Effector CD8-positive, alpha-beta T cell (primary cell): ENCODE measurements around the gene LRRC4.

Source experiments
- DNase-seq: peaks from one replicate; lab custom pipeline; 2025; lab: John Stamatoyannopoulos, UW

The LRRC4 gene

DNA sequence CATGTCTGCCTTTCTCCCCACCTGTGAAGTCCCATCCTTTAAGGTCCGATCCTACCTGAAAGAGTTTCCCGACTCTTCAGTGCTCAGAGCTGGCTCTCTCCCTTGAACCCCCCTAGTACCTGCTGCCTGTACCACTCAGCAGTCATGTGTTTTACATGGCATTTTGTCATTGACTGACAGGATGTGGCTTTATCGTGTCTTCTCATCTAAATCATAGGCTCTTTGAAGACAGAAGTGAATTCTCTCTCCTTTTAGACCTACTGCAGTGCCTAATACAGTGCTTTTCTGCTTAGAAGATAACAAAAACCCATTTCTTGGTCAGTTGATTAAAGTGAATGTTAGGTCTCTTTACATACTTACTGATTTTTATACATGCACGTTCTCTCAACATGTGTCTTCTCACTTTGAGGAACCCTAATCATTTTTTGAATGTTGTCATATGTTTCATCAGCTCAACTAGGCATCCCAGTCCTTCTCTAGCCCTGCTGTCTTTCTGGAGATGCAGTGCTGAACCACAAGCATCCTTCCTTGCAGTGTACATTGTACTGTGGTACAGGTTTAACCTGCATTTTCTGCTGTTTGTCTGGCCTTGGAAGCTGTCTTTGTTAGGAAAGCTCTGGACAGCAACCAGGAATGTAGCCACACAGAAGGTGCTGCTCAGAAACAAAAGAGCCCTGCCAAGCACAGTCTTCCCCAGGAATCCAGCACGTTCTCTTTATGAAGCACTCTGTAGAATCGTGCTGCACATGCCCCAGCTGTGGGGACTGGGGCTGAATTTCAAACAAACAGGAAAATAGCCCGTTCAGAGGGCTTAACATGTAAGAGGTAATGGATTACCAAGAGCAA, 28.1 kb upstream of the LRRC4 start:
- no peak for DNase-seq

DNA sequence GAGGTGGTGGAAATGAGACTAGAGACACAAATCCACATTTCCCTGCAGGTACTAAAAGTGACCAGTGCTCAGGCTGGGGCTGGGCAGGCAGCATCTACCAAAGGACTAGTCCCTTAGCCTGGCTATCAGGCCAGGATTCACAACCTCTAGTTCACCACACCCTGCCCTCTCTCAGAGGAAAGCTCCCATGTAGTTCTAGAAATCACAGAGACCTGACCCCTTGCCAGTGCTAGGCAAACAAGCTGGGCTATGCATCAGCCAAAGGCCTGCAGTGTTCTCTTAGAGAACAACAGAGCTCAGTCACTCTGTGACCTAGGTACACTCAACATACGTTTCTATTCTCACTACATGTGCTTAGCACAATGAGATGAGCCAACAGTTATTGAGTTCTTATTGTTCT, 26.7 kb upstream of the LRRC4 start:
- no peak for DNase-seq

DNA sequence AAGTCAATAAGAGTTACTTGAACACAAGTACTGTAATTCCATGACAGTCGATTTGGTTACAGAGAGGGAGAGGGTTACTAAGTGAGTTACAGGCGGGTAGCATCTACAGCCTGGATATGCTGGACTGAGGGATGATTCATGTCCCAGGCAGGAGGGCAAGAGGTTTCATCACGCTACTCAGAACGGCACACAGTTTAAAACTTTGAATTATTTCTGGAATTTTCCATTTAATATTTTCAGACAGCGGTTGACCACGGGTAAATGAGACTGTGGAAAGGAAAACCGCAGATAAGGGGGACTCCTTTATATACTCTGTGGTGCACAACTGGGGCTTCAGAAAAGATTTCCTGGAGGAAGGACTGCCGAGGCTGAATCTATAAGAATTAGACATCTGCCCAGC, 25.7 kb upstream of the LRRC4 start:
- no peak for DNase-seq

DNA sequence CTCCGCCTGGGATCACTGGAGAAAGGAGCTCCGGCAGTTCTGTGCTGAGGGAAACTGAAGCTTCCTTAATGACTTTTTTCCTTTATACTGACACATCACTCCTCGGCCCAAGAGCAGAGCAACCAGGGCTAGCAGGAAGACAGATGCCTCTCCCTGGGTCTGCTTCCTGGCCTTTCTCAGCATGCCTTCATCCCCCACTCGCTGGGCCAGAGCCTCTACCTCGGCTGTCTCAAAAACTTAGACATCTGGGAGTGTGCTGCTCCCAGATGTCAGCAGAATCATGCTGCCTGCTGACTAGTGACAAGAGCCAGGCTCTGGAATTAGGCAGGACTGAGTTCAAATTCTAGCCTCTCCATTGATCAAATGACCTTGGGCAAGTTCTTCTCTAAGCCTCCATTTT, 24.4 kb upstream of the LRRC4 start:
- no peak for DNase-seq

DNA sequence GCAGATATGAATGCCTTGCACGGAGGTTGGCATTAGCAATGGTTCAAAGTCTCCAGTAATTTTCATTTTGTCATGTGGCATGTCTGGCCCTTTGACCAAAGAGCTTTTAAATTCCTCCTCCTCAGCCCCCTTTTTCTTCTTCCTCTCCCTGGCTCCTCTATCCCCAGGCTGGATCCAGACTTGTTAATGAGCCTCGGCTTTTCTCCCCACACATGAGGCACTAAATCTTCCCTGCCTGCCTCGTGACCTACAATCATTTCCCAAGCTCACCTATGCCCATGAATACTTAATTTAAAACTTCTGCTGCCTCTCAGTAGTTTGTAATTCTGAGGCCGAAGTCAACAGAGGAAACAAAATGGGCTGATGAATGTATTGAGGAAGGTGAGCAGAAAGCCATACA, 23.3 kb upstream of the LRRC4 start:
- no peak for DNase-seq

DNA sequence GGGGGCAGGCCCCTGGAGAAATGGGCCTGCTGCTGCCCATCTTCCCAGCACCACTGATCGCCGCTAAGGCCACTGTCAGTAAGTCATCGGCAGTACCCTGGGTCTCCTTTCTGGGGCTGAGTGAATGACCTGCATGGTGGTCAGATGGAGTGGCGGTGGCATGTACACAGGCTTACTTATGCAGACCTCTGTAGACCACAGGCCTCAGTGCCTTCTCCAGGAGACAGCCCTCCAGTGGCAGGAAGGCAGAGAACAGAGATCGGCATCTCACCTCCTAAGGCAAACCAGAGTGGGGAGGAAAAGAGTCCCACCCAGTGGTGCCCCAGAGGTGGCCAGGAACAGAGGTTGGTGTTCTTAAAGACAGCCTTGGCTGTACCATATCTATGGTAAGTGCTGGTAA, 22.8 kb upstream of the LRRC4 start:
- DNase-seq, result no peak

DNA sequence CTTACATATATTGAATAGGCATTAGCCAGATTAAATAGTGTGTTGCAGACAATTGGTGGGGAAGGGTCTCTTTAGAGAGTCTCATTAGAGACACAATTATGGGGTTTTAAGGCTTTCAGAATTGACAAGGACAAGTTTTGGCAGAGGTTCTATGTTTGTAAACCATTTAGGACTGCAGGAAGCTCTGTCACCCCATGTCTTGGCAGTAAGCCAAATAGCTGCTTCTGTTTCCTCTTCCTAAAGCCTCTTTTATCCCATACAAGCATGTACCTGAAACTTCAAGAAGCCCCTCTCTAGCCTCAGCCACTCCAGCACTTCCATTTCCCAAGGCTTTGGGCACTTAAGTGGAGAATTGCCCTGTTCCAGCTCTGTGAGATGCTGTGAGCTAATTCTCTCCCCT, 21.8 kb upstream of the LRRC4 start:
- DNase-seq, result no peak

DNA sequence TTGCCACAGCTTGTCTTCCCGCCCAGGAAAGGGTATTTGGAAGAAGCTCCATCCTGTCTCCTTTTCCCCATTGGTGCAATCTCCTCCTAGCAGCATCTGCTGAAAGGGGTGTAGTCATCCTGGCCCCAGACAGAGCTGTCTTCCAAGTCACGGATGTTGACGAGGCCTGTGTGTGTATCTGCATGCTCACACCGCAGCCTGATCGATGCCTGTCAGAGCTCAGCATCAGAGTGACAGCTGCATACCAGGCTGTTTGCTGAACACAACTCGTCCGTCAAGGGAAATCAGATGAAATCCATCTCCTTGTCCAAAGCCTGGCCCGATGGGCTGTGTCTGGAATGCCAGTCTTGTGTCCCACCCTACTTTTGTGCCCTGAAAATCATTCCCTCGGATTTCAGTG, 21.2 kb upstream of the LRRC4 start:
- DNase-seq, result no peak

DNA sequence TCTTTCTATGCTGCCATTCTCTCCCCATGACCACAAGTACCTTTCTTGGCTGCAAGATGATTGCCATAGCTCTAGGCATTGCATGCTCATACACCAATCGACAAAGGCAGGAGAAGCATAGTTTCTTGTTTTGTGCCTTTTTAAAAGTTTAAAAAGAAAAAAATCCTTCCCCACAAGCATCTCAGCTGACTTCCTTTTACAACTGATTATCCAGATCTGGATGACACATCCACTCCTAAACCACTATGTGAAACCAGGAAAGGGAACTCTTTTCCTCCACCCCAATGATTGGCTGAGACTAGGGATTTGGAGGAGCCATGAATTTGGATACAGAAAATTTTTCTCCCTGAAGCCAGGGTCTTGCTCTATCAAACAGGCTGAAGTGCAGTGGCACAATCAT, 14.5 kb upstream of the LRRC4 start:
- DNase-seq, result no peak

DNA sequence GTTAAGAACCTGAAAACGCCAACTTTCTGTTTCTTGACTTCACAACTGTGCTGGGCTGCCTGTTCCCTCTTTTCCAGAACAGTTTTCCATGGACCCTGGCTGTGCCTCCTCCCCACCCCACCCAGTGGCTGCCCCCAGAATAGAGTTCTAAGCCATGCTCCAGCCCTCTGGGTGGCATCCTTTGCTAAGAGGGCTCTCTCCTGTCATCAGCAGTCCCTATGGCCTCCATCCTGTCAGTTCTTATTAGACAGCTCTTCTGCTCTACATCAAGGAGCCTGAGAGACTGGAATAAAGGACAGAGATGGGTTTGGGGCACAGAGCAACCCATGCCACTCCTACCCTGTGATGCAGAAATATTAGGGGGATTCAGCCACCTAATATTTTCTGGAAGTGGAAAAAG, 13.9 kb upstream of the LRRC4 start:
- no peak for DNase-seq

DNA sequence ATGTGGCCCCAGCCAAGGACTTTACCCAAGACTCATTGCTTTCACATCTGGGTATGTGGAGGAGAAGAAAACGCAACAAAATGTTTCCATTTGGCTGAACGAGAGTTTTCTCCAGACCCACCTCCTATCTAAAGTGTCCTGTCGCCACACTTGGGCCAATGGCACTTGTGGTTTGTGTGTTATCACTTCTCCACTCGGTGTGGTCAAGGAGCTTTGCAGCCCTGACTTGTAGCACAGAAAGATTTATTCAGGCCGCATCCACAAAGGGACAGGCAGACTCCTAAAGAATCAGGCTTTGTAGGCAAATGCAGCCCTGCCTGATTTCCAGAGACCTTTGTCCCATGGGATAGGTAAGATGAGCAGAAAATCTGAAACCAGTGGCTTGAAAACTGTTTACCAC, 12.8 kb upstream of the LRRC4 start:
- no peak for DNase-seq

DNA sequence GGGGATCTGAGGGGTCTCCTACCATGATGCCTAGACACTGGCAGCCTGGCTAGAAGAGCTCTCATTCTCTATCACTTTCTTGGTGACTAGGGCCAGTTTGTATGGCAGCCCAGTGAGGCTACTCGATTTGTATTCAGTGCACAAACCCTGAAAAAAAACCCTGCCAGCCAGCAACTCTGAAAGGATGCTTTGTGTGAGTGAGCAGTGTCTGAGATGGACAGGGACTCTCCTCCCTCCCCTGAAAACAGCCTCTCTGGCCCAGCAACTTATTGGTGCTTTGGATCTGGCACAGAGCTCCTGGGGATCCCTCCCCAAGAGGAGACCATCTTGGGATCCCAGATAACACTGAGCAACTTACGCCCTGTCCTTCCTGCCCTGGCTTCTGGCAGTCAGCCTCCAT, 10.8 kb upstream of the LRRC4 start:
- DNase-seq, result no peak

DNA sequence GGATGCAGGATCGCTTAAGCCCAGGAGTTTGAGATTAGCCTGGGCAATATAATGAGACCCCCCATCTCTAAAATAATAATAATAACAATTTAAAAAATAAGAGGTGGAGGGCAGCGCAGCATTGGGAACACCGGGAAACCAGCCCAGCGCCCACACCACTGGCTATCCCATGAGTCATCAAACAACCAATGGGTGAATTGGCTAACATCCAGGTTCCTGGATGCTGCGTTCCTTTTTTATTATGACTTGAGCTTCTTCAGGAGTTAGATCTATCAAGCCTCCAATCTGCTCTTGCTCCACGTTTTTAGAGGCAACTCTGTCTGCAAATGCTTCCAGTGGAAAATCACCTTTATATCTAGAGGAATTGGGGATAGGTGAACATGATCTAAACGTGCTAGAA, 10.0 kb upstream of the LRRC4 start:
- DNase-seq, result no peak

DNA sequence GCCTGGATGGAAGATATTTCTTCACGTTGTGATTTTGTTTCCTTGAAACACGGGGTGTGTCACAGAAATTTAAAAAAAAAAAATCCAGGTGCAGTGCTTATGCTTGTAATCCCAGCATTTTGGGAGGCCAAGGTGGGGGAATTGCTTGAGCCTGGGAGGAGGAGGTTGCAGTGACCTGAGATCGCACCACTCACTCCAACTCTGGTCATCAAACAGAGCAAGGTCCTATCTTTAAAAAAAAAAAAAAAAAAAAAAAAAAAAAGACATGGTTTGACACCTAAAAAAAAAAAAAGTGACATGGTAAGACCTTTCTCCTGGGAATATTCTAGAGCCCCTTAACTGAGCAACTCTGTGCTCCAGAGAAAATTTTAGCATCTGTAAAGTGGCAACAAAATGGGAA, 9.0 kb upstream of the LRRC4 start:
- DNase-seq, result no peak

DNA sequence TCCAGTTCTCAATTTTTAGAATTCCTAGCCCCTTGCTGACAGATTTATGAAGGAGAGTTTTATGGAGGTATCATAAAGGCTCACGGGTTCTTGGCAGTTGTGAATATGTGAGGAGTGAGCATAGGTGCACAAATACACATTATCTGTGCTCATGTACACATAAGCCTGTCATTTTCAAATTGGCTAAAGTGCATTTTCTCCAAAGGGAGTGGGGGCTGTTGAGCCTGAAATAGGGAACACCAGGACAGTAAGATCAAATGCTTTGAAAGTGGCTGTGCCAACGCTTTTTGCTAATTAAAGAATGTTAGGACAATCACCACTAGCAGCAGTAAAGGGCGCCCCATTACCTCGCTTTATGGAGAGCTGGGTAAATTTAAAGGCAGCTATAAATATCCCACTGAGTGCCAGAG, 8.3 kb upstream of the LRRC4 start:
- DNase-seq, result no peak

DNA sequence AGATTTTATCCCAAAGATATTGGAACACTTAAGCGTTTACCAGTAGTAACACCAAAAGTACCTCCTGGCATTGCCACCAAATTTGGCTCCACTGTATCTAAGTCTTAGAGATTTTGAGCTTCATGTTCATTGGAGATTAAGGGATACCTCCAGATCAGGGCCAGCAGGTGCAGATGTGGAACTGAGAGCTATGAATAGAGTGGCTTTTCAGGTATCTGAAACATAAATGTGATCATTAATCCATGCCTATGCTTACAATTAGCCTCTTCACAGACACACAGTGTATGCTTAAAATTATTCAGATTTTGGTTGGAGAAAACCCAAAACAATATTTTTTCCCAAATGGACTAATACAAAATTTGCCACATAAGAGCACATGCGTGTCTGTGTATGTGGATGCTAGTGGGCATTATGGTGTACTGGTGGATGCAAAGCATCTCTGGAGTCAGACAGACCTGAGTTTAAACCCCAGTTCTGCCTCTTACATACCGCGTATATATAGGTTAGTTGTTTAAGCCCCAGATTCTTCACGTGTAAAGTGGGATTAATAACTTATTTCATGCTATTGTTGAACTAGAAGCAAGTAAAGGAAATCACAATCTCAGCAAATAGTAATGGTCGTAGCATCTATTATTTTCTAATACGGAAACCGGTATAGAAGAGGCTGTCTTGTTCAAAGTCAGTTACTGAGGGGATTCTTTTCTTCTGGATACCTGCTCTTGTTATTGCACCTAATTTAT, 6.8 kb upstream of the LRRC4 start:
- no peak for DNase-seq

DNA sequence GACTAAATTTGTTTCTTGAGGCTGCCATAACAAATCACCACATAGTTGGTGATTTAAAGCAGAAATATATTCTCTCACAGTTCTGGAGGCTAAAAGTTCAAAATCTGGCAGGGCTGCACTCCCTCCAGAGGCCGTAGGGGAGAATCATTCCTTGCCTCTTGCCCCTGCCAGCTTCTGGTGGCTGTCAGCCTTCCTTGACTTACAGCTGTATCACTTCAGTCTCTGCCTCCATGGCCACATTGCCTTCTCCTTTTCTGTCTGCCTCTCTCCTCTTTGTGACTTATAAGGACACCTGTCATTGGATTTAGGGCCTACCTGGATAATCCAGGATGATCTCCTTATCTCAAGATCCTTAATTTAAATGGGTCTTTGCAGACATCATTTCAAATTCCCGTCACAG, 5.8 kb upstream of the LRRC4 start:
- no peak for DNase-seq

DNA sequence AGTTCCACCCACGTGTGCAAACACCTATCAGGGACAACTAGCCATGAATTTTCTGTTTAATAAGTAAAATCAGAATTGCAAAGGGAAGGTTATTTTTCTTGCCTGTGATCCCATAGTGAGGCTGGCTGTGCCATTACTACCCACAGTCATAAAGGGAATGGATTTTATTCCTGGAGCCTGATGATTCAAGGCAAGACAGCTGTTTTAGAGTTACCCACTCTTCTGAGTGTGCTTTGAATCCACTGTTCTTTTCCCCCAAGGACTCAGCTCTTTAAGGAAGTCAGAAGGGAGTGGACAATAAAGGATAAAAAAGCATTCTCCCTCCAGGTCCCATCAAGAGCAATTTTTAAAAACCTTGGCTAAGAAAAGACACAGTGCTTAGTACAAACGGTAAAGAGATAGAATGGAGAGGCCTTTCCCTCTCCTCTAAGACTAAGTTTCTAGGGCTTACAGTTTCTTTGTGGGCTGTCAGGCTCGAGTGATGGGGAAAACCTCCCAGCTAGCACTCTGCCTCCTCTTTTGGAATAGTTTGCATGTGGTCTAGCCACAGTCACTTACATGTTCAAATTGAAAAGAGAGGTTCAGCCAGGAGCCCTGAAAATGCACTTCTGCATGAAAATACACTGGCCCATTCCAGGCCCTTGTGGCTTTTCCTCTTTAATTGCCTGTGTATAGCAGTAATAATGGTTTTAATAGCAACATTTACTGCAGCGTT, 5.1 kb upstream of the LRRC4 start:
- no peak for DNase-seq

DNA sequence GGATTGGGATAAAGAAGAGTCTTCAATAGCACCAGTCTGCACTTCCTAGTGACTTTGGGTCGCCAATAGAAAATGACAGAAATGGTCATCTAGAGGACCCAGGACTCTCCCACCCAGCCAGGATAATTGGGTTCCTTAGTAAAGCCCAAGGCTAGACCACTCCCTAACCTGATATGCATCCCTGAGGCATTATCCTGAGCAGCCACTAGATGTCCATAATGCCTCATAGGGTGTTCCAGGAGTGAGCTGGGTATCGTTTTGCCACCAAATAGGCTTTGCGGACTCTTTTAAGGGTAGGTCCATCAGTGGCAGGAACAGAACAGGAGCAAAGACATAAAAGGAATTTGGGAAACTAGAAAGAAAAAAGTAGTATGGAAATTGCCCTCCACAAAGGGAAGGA, 4.5 kb upstream of the LRRC4 start:
- DNase-seq, result no peak

DNA sequence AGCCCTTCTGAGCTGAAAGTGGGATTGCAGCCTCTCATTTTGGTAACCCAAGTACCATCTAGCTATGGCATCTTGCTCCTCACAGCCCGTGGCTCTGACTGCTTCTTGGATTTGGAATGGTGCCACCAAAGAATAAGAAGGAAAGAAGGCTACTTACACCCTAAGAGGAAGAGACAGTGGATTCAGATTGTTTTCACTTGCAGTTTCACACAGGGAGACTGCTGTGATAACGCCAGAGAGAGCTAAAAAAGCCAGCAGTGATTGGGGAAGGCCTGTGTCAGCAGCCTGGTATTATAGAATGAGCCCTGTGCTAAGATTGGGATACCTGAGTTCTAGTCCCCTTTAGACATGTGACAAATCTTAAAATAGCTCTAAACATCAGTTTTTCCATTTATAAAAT, 3.6 kb upstream of the LRRC4 start:
- no peak for DNase-seq

DNA sequence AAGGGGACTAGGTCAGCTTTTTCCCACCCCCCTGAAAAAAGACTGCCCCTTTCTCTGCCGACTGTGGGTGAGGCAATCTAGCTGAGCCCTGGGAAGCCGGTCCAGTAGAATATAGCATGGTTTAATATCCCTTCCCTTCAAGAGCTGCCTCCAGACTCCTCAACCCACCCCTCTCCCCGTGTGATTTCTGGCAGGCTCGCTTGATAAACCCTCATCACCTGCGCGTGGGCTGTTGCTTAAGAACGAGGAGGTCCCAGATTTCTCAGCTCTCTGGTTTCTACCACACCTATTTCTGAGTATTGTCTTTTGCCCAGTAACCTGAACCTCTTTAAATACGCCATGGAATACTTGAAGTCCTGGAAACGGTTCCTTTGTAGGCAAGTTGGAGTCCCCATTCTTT, 2.0 kb upstream of the LRRC4 start:
- no peak for DNase-seq

DNA sequence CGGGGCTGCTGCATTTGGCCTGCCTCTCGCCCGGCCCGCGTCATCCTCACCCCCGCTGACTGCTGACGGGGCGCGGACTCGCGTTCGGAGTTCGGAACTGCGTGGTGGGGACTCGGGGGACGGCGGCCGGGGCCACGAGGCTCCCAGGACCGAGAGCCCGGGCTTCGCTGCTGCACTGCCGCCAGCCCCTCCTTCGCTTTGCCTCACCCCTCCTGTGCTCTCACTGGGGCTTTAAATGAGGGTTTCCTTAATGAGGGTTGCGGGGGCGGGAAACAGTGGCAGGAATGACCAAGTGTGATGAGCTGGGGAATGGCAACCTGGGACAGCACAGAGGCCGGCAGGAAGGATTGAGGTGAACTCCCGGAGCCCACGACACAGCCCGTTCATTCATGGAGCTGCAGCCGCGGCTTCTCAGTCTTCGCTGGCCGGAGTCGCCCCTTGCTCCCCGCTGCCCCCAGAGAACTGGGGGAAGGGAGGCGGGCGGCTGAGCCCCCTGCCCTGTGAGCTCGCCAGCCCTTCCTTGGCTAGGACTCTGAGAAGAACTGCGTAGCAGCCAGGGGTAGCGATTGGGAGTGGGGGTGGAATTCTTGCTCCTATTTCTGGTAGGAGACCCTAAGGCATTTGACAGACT, 1.5 kb upstream of the LRRC4 start:
- DNase-seq, result no peak
